GM08714 (cell line): ENCODE results near the gene FOSB.

Experiments
- H3K4me3 ChIP-seq: fragments of 200-500 bp; sonication (Bioruptor generic); 2 replicates; pipeline ENCODE4 v1.5.1; 2014; ENCODE audit warnings: mild to moderate bottlenecking, low read length, inconsistent platforms
- ZNF274 ChIP-seq: IDR thresholded peaks from 2 replicates; pipeline ENCODE4 v1.6.1; 2012; ENCODE audit warnings: mild to moderate bottlenecking, low read depth, low read length

Gene FOSB

GRCh38 chr19:45517641-45518468 lies 50.1 kb downstream of the FOSB start:
- TF ChIP-seq ZNF274: no peak
- no peak overlapping the region for H3K4me3 ChIP-seq

GRCh38 chr19:45518469-45518826 lies 50.7 kb downstream of the FOSB start:
- no peak overlapping the region for H3K4me3 ChIP-seq
- TF ChIP-seq ZNF274: no peak

- TF ChIP-seq ZNF274: no peak
- no peak overlapping the region for H3K4me3 ChIP-seq
Observed at GRCh38 chr19:45522010-45522941, 54.5 kb downstream of the FOSB start.

GRCh38 chr19:45523642-45524256 lies 56.0 kb downstream of the FOSB start:
- no peak for TF ChIP-seq ZNF274
- H3K4me3 ChIP-seq: no peak overlapping the region

GRCh38 chr19:45524575-45525129 lies 56.9 kb downstream of the FOSB start:
- no peak overlapping the region for H3K4me3 ChIP-seq
- TF ChIP-seq ZNF274: no peak
